Measurements from ENCODE around the gene SLCO3A1. TPM values are rescaled to one million over a fixed set of nuclear protein-coding genes. Genes with fewer than 3 reads are reported as not detected.

SLCO3A1 gene
- total and polyA plus RNA-seq, 2 experiments from 2014 or later, result 1.9 to 6.9 TPM

DNA sequence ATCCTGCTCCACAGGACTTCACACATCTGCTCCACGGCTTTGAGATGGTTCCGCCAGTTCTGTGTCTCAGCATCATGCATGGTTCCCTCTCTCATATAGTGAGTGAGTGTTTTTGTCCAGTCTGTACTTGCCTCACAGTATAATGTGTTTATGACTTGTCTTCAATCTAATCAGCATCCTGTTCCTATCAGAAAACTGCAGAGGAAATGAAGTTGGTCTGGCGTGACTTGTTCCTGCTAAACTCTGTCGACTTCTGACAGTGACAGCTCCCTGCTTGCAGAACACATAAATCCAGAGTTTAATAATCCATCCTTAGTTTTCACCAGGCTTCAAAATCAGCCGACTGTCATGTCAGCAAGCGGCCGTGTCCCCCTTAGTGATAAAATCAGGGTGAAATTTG is 222.3 kb downstream of the SLCO3A1 start:
- Histone ChIP-seq H3K9me2 (ENCODE audit: insufficient read depth) (no peaks in the 10 kb centered on the region), H3K4me2 (ENCODE audit: unreplicated experiment) (no peak overlapping the region), H3K79me2 (ENCODE audit: insufficient read depth) (no peaks in the 10 kb centered on the region), H4K20me1 (ENCODE audit: insufficient read depth) (no peaks in the 10 kb centered on the region), H2AFZ (no peak overlapping the region), H3K27ac (no peak overlapping the region), H3F3A (ENCODE audit: insufficient read depth) (no peaks in the 10 kb centered on the region), H3K4me1 (ENCODE audit: insufficient read depth) (0 out of 2 replicates have a peak, but pooled peaks cover 4% of the 10 kb centered on the region), H3K9me3 (ENCODE audit: low read depth) (no peaks in the 10 kb centered on the region), H3K27me3 (replicated peaks; ENCODE audit: insufficient read depth) (no peaks in the 10 kb centered on the region), H3K4me3 (no peak overlapping the region), H3K36me3 (ENCODE audit: low read depth) (no peaks in the 10 kb centered on the region), H3K9ac (no peak overlapping the region)
- TF ChIP-seq EZH2 (IDR thresholded peaks at IDR 0.05; ENCODE audit: insufficient read depth, poor library complexity, severe bottlenecking) (no peak), EZH2phosphoT487 (IDR thresholded peaks at IDR 0.05; ENCODE audit: insufficient read depth, low read depth) (no peak)
- WGBS, 2 experiments (ENCODE audit: low coverage in 1 of 2, low lambda C conversion rate in 2 of 2, missing lambda C conversion rate in 2 of 2), result 76 to 82% methylated on average over 7 of the region's 7 CpGs
- in situ Hi-C loops (cut with MboI), result loop anchor here (10.0 to 25.0 kb wide), 3 partner anchors 211 to 771 kb away; no protein-coding TSS in a partner anchor
- DNase-seq, result no peak

DNA sequence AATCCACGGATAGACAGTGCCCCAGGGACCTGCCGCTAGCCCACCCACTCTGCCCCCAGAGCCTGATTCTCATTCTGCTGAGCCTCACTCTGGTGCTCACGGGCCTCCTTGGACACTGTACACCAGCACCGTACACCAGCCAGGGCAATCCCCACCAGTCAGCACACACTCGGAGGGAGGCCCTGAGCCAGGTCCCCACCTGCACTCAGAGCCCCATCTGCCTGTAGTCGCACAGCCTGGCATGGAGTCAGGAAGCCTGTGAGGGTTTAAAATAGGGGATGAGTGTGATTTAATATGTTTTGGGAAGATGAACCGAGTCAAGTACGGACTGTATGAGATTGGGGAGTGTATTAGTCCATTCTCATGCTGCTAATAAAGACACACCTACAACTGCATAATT is 223.0 kb downstream of the SLCO3A1 start:
- no peaks in the 10 kb centered on the region for H3K79me2 ChIP-seq (ENCODE audit: insufficient read depth)
- H3K36me3 ChIP-seq (ENCODE audit: low read depth), result no peaks in the 10 kb centered on the region
- 0 out of 2 replicates have a peak, but pooled peaks cover 4% of the 10 kb centered on the region for H3K4me1 ChIP-seq (ENCODE audit: insufficient read depth)
- DNase-seq, result no peak
- H3F3A ChIP-seq (ENCODE audit: insufficient read depth), result no peaks in the 10 kb centered on the region
- H3K9me2 ChIP-seq (ENCODE audit: insufficient read depth), result no peaks in the 10 kb centered on the region
- no peak overlapping the region for H3K9ac ChIP-seq
- no peaks in the 10 kb centered on the region for H3K9me3 ChIP-seq (ENCODE audit: low read depth)
- no peaks in the 10 kb centered on the region for H4K20me1 ChIP-seq (ENCODE audit: insufficient read depth)
- no peak overlapping the region for H3K27ac ChIP-seq
- H3K27me3 ChIP-seq (replicated peaks; ENCODE audit: insufficient read depth), result no peaks in the 10 kb centered on the region
- H3K4me2 ChIP-seq (ENCODE audit: unreplicated experiment), result no peak overlapping the region
- no peak overlapping the region for H3K4me3 ChIP-seq
- in situ Hi-C loops (cut with MboI), result loop anchor here (10.0 to 25.0 kb wide), 3 partner anchors 212 to 772 kb away; no protein-coding TSS in a partner anchor
- no peak for TF ChIP-seq EZH2 (IDR thresholded peaks at IDR 0.05; ENCODE audit: insufficient read depth, poor library complexity, severe bottlenecking)
- no peak overlapping the region for H2AFZ ChIP-seq
- 71 to 72% methylated on average over 8 of the region's 8 CpGs for WGBS, 2 experiments (ENCODE audit: low coverage in 1 of 2, low lambda C conversion rate in 2 of 2, missing lambda C conversion rate in 2 of 2)

DNA sequence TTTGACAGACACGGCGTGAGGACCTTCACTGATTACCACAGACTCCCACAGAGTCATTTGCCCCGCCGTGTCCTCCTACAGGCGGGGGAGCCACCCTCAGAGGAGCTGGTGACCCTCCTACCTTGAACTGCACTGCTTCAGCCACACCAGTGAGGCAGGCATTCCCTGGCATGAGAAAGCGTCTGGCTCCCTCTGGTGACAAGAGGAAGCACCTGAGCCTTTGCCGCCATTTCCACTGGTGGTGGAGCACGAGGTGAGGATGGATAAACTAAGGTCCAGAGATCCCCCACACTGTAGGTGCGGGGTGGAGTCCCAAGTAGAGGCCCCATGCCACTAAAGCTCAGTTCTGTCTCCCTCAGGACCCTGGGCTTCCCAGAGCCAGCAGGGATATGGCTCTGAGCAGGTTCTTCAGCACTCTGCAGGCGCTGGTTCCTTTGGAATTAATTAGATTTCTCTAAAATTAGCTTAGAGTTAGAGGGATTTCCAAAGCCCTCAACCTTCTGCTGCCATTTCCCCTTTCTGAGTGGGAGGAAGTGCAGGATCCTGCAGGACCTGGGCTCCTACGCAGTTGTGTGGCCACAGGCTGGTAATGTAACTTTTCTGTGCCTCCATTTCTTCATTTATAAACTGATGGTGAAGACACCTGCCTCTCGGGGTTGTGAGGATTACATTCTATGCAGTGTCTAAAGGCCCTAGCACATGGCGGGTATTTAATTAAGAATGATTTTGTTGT is 224.0 kb downstream of the SLCO3A1 start:
- Histone ChIP-seq H3K4me1 (ENCODE audit: insufficient read depth) (0 out of 2 replicates have a peak, but pooled peaks cover 4% of the 10 kb centered on the region), H2AFZ (no peak overlapping the region), H3K36me3 (ENCODE audit: low read depth) (no peaks in the 10 kb centered on the region), H3F3A (ENCODE audit: insufficient read depth) (no peaks in the 10 kb centered on the region), H3K4me3 (no peak overlapping the region), H3K27me3 (replicated peaks; ENCODE audit: insufficient read depth) (no peaks in the 10 kb centered on the region), H4K20me1 (ENCODE audit: insufficient read depth) (no peaks in the 10 kb centered on the region), H3K79me2 (ENCODE audit: insufficient read depth) (no peaks in the 10 kb centered on the region), H3K9ac (no peak overlapping the region), H3K9me3 (ENCODE audit: low read depth) (no peaks in the 10 kb centered on the region), H3K4me2 (ENCODE audit: unreplicated experiment) (no peak overlapping the region), H3K9me2 (ENCODE audit: insufficient read depth) (no peaks in the 10 kb centered on the region), H3K27ac (no peak overlapping the region)
- peak; percentile 85 for DNase-seq
- in situ Hi-C loops (cut with MboI), result loop anchor here (10.0 to 25.0 kb wide), 3 partner anchors 213 to 773 kb away; no protein-coding TSS in a partner anchor
- TF ChIP-seq EZH2phosphoT487 (IDR thresholded peaks at IDR 0.05; ENCODE audit: insufficient read depth, low read depth) (no peak), EZH2 (IDR thresholded peaks at IDR 0.05; ENCODE audit: insufficient read depth, poor library complexity, severe bottlenecking) (no peak)
- WGBS, 2 experiments (ENCODE audit: low coverage in 1 of 2, low lambda C conversion rate in 2 of 2, missing lambda C conversion rate in 2 of 2), result 49 to 51% methylated on average over 13 of the region's 13 CpGs

DNA sequence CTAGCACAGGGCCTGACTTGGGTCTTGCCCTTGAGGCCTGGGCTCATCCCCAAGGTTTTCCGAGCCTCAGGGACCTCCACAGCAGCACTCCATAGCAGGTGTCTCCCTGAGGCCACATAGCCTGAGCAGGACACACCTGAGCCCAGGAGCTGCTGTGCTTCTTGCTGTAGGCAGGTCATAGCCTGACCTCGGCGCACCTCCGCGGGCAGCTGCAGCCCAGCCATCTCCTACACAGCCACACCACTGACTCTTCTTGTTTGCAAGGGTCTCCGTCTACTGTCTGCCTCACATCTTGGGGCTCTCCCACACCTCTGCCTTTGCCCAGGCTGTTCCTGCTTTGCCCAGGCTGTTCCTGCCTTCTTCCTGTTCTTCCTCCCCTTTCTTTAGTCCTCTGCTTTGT is 224.8 kb downstream of the SLCO3A1 start:
- in situ Hi-C loops (cut with MboI), result loop anchor here (10.0 to 25.0 kb wide), 3 partner anchors 213 to 773 kb away; no protein-coding TSS in a partner anchor
- WGBS, 2 experiments (ENCODE audit: low coverage in 1 of 2, low lambda C conversion rate in 2 of 2, missing lambda C conversion rate in 2 of 2), result 94 to 97% methylated on average over 6 of the region's 6 CpGs
- no peak for DNase-seq
- Histone ChIP-seq H4K20me1 (ENCODE audit: insufficient read depth) (no peaks in the 10 kb centered on the region), H2AFZ (no peak overlapping the region), H3F3A (ENCODE audit: insufficient read depth) (no peaks in the 10 kb centered on the region), H3K4me1 (ENCODE audit: insufficient read depth) (0 out of 2 replicates have a peak, but pooled peaks cover 4% of the 10 kb centered on the region), H3K36me3 (ENCODE audit: low read depth) (no peaks in the 10 kb centered on the region), H3K9ac (no peak overlapping the region), H3K9me3 (ENCODE audit: low read depth) (no peaks in the 10 kb centered on the region), H3K27me3 (replicated peaks; ENCODE audit: insufficient read depth) (no peaks in the 10 kb centered on the region), H3K27ac (no peak overlapping the region), H3K4me2 (ENCODE audit: unreplicated experiment) (no peak overlapping the region), H3K9me2 (ENCODE audit: insufficient read depth) (no peaks in the 10 kb centered on the region), H3K4me3 (no peak overlapping the region), H3K79me2 (ENCODE audit: insufficient read depth) (no peaks in the 10 kb centered on the region)
- TF ChIP-seq EZH2 (IDR thresholded peaks at IDR 0.05; ENCODE audit: insufficient read depth, poor library complexity, severe bottlenecking) (no peak), EZH2phosphoT487 (IDR thresholded peaks at IDR 0.05; ENCODE audit: insufficient read depth, low read depth) (no peak)

All from GM23248 (cell line).